AG09309 (cell line): ENCODE data around the gene KIF24.

ENCODE experiments used
- DNase-seq: peaks from one replicate; pipeline ENCODE4 v3.0.0-alpha.2; 2010; ENCODE audit warnings: low read depth
- H3K4me3 ChIP-seq: 2 replicates; pipeline ENCODE4 v1.5.1; 2011; ENCODE audit warnings: mild to moderate bottlenecking, low read depth, low read length, moderate library complexity; ENCODE audit not compliant: control insufficient read depth
- TF ChIP-seq, protein P1 (sequence below): IDR thresholded peaks from 2 replicates; pipeline ENCODE4 v1.5.1; 2011; ENCODE audit warnings: mild to moderate bottlenecking, low read depth, low read length, inconsistent platforms; ENCODE audit not compliant: insufficient read depth, control insufficient read depth; ENCODE audit errors: missing control alignments

KIF24 gene

DNA sequence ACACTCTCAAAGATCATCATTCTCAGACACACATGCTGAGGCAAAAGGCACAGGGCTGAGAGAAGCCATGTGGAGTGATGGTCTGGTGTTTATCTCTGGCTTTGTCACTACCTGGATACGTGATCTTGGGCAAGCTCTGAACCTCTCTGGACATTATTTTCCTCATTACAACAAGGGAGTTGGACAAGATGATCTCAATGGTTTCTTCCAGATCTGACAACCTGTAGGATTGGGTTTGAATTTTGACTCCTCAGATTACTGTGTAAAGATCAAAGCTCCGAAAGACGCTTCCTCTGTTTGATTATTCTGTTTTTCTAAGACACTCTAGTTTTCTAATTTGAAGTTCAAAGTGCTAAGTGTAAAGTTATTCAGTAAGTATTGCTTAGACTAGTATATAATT is 20.3 kb upstream of the KIF24 start:
- no peak overlapping the region for H3K4me3 ChIP-seq
- TF ChIP-seq, protein P1, sequence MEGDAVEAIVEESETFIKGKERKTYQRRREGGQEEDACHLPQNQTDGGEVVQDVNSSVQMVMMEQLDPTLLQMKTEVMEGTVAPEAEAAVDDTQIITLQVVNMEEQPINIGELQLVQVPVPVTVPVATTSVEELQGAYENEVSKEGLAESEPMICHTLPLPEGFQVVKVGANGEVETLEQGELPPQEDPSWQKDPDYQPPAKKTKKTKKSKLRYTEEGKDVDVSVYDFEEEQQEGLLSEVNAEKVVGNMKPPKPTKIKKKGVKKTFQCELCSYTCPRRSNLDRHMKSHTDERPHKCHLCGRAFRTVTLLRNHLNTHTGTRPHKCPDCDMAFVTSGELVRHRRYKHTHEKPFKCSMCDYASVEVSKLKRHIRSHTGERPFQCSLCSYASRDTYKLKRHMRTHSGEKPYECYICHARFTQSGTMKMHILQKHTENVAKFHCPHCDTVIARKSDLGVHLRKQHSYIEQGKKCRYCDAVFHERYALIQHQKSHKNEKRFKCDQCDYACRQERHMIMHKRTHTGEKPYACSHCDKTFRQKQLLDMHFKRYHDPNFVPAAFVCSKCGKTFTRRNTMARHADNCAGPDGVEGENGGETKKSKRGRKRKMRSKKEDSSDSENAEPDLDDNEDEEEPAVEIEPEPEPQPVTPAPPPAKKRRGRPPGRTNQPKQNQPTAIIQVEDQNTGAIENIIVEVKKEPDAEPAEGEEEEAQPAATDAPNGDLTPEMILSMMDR = no peak
- DNase-seq = no peak

DNA sequence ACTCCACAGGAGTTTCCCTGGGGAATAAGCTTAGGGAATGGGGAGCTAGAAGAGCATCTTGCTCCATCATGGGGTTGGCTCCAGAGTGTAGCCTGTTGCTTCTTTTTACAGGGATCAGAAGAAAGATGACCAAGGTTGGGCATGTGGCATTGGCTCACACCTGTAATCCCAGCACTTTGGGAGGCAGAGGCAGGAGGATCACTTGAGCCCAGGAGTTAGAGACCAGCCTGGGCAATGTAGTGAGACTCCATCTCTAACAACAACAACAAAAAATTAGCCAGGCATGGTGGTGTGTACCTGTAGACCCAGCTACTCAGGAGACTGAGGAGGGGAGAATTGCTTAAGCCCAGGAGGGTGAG is 18.7 kb upstream of the KIF24 start:
- no peak overlapping the region for H3K4me3 ChIP-seq
- TF ChIP-seq, protein P1 = no peak
- DNase-seq = no peak

DNA sequence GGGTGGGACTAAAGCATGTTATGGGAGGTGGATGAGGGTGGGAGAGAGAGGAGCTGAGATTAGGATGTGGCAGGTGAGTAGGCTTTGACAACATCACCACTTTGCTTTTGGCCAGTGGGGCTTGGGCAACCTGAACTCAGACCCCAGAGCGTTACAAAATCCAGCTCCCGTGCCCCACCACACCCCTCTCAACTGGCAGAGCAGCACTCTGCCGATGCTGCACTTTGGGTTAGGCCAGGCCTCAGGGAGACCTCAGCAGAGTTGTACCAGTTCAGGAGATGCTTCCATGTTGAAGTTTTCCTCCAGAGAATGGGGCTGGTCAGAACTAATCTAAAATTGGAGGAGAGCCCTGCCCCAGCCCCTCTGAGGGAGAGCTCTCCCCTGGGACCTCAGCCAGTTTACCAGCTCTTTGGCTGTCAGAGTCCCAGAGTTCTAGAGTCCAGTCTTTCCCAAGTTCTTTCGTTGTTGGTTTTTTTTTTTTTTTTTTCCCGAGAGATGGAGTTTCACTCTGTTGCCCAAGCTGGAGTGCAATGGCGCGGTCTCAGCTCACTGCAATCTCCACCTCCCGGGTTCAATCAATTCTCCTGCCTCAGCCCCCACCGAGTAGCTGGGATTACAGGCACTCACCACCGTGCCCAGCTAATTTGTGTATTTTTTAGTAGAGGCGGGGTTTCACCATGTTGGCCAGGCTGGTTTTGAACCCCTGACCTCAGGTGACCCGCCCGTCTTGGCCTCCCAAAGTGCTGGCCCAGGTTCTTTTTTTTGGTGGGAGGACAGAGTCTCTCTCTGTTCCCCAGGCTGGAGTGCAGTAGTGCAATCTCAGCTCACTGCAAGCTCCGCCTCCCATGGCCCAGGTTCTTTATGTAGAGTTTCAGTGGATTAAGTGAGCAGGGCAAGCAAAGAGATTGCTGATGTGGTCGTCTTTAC is 18.1 kb upstream of the KIF24 start:
- TF ChIP-seq, protein P1 = no peak
- DNase-seq = no peak
- no peak overlapping the region for H3K4me3 ChIP-seq

DNA sequence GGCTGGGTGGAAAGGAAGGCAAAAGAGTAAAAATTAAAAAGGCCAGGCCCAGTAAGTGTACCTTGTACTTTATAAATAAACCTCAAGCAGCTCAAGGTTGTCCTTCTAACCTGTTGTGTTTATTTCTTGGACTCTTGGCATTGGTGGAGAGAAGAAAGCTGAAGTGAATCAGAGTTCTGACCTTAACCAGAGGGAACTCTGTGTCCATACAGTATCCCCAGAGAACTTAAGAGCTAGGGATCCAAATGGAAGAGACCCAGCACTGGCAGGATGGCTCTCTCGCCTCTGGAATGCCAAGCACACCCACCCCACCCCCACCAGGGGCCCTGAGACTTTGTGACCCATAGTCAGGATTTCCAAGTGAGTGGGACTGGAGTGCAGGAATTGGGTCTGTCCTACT is 14.5 kb upstream of the KIF24 start:
- H3K4me3 ChIP-seq = no peak overlapping the region
- DNase-seq = no peak
- TF ChIP-seq, protein P1 = no peak

DNA sequence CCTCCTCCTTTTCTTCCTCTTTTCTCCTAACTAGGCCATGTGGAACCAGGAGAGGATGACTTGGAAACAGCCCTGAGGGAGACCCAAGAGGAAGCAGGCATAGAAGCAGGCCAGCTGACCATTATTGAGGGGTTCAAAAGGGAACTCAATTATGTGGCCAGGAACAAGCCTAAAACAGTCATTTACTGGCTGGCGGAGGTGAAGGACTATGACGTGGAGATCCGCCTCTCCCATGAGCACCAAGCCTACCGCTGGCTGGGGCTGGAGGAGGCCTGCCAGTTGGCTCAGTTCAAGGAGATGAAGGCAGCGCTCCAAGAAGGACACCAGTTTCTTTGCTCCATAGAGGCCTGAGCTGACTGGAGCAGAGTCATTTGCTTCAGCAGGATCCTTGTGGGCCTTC is 14.0 kb upstream of the KIF24 start:
- DNase-seq = no peak
- TF ChIP-seq, protein P1 = no peak
- no peak overlapping the region for H3K4me3 ChIP-seq

DNA sequence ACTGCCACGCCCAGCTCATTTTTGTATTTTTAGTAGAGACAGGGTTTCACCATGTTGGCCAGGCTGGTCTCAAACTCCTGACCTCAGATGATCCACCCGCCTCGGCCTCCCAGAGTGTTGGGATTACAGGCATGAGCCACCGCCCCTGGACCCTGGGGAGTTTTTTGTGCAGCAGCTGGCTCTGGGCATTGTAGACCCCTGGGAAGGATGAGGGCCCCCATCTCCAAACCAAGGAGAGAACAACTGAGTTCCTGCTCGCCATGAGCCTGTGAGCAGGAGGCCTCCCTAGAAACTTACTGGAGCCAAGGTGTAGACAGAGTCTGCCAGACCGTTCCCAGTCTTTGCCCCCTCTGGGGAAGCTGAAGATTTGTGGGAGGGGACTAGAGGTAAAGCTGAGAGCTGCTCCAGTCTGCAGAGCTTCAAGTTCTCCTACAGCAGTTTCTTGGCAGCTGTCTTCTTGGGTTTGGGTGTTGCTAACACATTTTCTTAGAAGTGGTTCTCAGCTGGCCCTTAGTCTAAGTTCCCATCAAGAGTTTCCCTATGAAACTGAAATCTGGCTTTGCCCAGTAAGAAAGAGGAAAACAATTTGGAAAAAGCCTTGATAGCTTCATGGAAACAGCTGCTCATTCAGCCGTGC is 12.7 kb upstream of the KIF24 start:
- no peak overlapping the region for H3K4me3 ChIP-seq
- TF ChIP-seq, protein P1 = no peak
- DNase-seq = no peak
